ENCODE data around the gene TSC22D2.

TSC22D2 gene

GRCh38 chr3:150443331-150443741 lies 35.2 kb downstream of the TSC22D2 start:
- H3K27ac ChIP-seq, result no peak overlapping the region
- no peak for TF ChIP-seq ZFX (IDR thresholded peaks at IDR 0.05)

GRCh38 chr3:150444371-150444770 lies 36.3 kb downstream of the TSC22D2 start:
- no peak overlapping the region for H3K27ac ChIP-seq
- no peak for TF ChIP-seq CTCF (conservative IDR thresholded peaks at IDR 0.05)
- no peak for TF ChIP-seq ZFX (IDR thresholded peaks at IDR 0.05)

- TF ChIP-seq CTCF (conservative IDR thresholded peaks at IDR 0.05) (no peak), ZFX (IDR thresholded peaks at IDR 0.05) (no peak)
- H3K27ac ChIP-seq, result no peak overlapping the region
Observed at GRCh38 chr3:150446470-150446977, 38.4 kb downstream of the TSC22D2 start.

- TF ChIP-seq CTCF (conservative IDR thresholded peaks at IDR 0.05) (no peak), ZFX (IDR thresholded peaks at IDR 0.05) (no peak)
- no peak overlapping the region for H3K27ac ChIP-seq
Observed at GRCh38 chr3:150447084-150447483, 39.0 kb downstream of the TSC22D2 start.

GRCh38 chr3:150447631-150448465 lies 39.8 kb downstream of the TSC22D2 start:
- no peak for TF ChIP-seq ZFX (IDR thresholded peaks at IDR 0.05)
- no peak overlapping the region for H3K27ac ChIP-seq

- TF ChIP-seq CTCF (conservative IDR thresholded peaks at IDR 0.05) (no peak), ZFX (IDR thresholded peaks at IDR 0.05) (no peak)
- no peak overlapping the region for H3K27ac ChIP-seq
Observed at GRCh38 chr3:150449169-150449721, 41.1 kb downstream of the TSC22D2 start.

- TF ChIP-seq CTCF (conservative IDR thresholded peaks at IDR 0.05) (no peak), ZFX (IDR thresholded peaks at IDR 0.05) (no peak)
- no peak overlapping the region for H3K27ac ChIP-seq
Observed at GRCh38 chr3:150450916-150451315, 42.8 kb downstream of the TSC22D2 start.

GRCh38 chr3:150451329-150452048 lies 43.4 kb downstream of the TSC22D2 start:
- TF ChIP-seq ZFX (IDR thresholded peaks at IDR 0.05) (no peak), CTCF (conservative IDR thresholded peaks at IDR 0.05) (no peak)

More at GRCh38 chr3:150451329-150452048, 43.4 kb downstream of the TSC22D2 start:
- H3K27ac ChIP-seq, result no peak overlapping the region
